Measurements from ENCODE around the gene POLDIP2. TPM values are rescaled to one million over a fixed set of nuclear protein-coding genes. Genes with fewer than 3 reads are reported as not detected.

Gene POLDIP2
- total RNA-seq, 1 donor from 2014 or later = 79.3 TPM

- Mint-ChIP-seq H3K36me3 (peaks cover 8% of the 10 kb centered on the region), H3K4me3 (peak overlapping the region; percentile 97), H3K9me3 (no peaks in the 10 kb centered on the region), H3K4me1 (ENCODE audit: unreplicated experiment) (peaks cover 50% of the 10 kb centered on the region), H3K27ac (peak overlapping the region; percentile 75), H3K27me3 (no peaks in the 10 kb centered on the region)
- DNase-seq (ENCODE audit: extremely low spot score, unreplicated experiment) = no peak
- no peak for TF ChIP-seq CTCF (conservative IDR thresholded peaks at IDR 0.05)
These were observed 36.9 kb downstream of the POLDIP2 start for GRCh38 chr17:28320215-28321061.

GRCh38 chr17:28319598-28319935 lies 37.8 kb downstream of the POLDIP2 start:
- Mint-ChIP-seq H3K4me3 (peak overlapping the region; percentile 97), H3K36me3 (peaks cover 6% of the 10 kb centered on the region), H3K27ac (peak overlapping the region; percentile 75), H3K27me3 (no peaks in the 10 kb centered on the region), H3K4me1 (ENCODE audit: unreplicated experiment) (peaks cover 41% of the 10 kb centered on the region), H3K9me3 (no peaks in the 10 kb centered on the region)
- no peak for DNase-seq (ENCODE audit: extremely low spot score, unreplicated experiment)
- TF ChIP-seq CTCF (conservative IDR thresholded peaks at IDR 0.05) = peak; percentile 10

GRCh38 chr17:28318759-28319597 lies 38.3 kb downstream of the POLDIP2 start, which contains the start of gene TMEM97:
TMEM97 (plus strand) TSS chr17:28319200; CDS start chr17:28319240, 40 bp downstream.
- Mint-ChIP-seq H3K27me3 (no peaks in the 10 kb centered on the region), H3K27ac (peak within 1 kb of the TSS; percentile 75), H3K4me1 (ENCODE audit: unreplicated experiment) (peaks cover 37% of the 10 kb centered on the region), H3K4me3 (peak within 1 kb of the TSS; percentile 97), H3K36me3 (peaks cover 6% of the 10 kb centered on the region), H3K9me3 (no peaks in the 10 kb centered on the region)
- peak; percentile 96 for DNase-seq (ENCODE audit: extremely low spot score, unreplicated experiment)
- TF ChIP-seq CTCF (conservative IDR thresholded peaks at IDR 0.05) = peak; percentile 9

DNA sequence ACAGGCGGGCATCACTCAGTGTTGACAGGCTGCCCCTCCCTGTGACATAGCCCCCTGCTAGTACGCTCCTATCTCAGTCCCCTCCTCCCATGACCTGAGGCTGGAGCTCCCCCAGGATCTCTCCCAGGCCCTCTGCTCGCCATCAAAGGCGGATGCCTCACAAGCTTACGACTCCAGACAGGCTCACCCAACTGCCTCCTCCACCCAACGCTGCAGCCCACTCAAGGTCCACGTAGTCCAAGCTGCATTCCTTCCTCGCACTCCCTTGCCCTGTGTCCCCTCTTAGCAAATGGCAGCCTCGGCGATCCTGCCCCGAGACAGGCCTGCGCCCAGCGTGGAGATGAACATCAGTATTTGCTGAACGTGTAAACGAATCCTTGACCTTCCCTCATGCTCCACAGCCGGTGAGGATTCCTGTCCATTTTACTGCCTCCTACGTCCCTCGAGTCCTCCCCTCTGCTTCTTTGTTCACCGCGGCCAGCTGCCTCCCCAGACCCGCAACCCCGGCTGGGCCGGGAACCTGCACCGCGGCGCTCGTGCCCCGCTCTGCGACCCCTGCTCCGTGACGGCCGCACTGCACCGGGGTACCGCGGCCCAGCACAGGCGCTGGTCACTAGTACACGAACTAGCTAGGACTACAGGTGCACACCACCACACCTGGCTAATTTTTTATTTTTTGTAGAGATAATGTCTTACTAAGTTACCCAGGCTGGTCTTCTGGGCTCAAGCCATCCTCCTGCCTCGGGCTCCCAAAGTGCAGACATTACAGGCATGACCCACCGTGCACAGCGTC lies 39.2 kb downstream of the POLDIP2 start:
- H3K36me3 Mint-ChIP-seq = peaks cover 6% of the 10 kb centered on the region
- peak overlapping the region; percentile 75 for H3K27ac Mint-ChIP-seq
- no peak for TF ChIP-seq CTCF (conservative IDR thresholded peaks at IDR 0.05)
- no peaks in the 10 kb centered on the region for H3K9me3 Mint-ChIP-seq
- peak overlapping the region; percentile 97 for H3K4me3 Mint-ChIP-seq
- no peaks in the 10 kb centered on the region for H3K27me3 Mint-ChIP-seq
- peaks cover 36% of the 10 kb centered on the region for H3K4me1 Mint-ChIP-seq (ENCODE audit: unreplicated experiment)
- no peak for DNase-seq (ENCODE audit: extremely low spot score, unreplicated experiment)
